Smooth muscle cell (in vitro differentiated cells): ENCODE measurements around the gene LIMCH1. TPM values are rescaled to one million over a fixed set of nuclear protein-coding genes. Genes with fewer than 3 reads are reported as not detected.

Experiments used
- DNase-seq: peaks from one replicate; lab custom pipeline; 2025; ENCODE audit not compliant: unreplicated experiment; lab: John Stamatoyannopoulos, UW
- H2AFZ ChIP-seq: fragments of 200-600 bp; sonication (generic); 2 replicates; pipeline ENCODE4 v1.6.0; 2016; ENCODE audit warnings: antibody characterized with exemption, low read depth, mild to moderate bottlenecking
- H3F3A ChIP-seq: fragments of 200-600 bp; sonication (generic); 2 replicates; pipeline ENCODE4 v1.6.0; 2017; ENCODE audit warnings: antibody characterized with exemption, low read depth
- H3K27ac ChIP-seq: fragments of 200-600 bp; sonication (generic); 2 replicates; pipeline ENCODE4 v1.5.1; 2016; ENCODE audit warnings: low read depth, mild to moderate bottlenecking
- H3K27me3 ChIP-seq: fragments of 200-600 bp; sonication (generic); 2 replicates; pipeline ENCODE4 v1.6.1; 2016; ENCODE audit warnings: low read depth, mild to moderate bottlenecking
- H3K36me3 ChIP-seq: fragments of 200-600 bp; sonication (generic); 2 replicates; pipeline ENCODE4 v1.5.1; 2016; ENCODE audit warnings: low read depth
- H3K4me1 ChIP-seq: fragments of 200-600 bp; sonication (generic); 2 replicates; pipeline ENCODE4 v1.5.1; 2016; ENCODE audit warnings: low read depth
- H3K4me2 ChIP-seq: fragments of 200-600 bp; sonication (generic); 2 replicates; pipeline ENCODE4 v1.6.0; 2016; ENCODE audit warnings: mild to moderate bottlenecking
- H3K4me3 ChIP-seq: fragments of 200-600 bp; sonication (generic); 2 replicates; pipeline ENCODE4 v1.5.1; 2016; ENCODE audit warnings: mild to moderate bottlenecking
- H3K79me2 ChIP-seq: fragments of 200-600 bp; sonication (generic); 2 replicates; pipeline ENCODE4 v1.6.0; 2016; ENCODE audit warnings: low read depth, mild to moderate bottlenecking
- H3K9ac ChIP-seq: fragments of 200-600 bp; sonication (generic); 2 replicates; pipeline ENCODE4 v1.6.0; 2016; ENCODE audit warnings: low read depth
- H3K9me3 ChIP-seq: fragments of 200-600 bp; sonication (generic); replicated peaks from 2 replicates; pipeline ENCODE4 v1.5.1; 2016; ENCODE audit warnings: low read depth
- H4K20me1 ChIP-seq: fragments of 200-600 bp; sonication (generic); 2 replicates; pipeline ENCODE4 v1.6.0; 2016; ENCODE audit warnings: low read depth
- WGBS: methylation state at CpG from one replicate; pipeline ENCODE4 v1.1.7; 2016; ENCODE audit warnings: low lambda C conversion rate; 5-methylcytosine and 5-hydroxymethylcytosine counted together
- polyA plus RNA-seq: library from polyadenylated mRNA; unstranded; fragments of >200 nt; fragmentation: Nextera tagmentation; extraction: Ambion mirVana; gene quantifications from 2 replicates; pipeline ENCODE4 v1.2.1, GENCODE V29; 2016
- total RNA-seq: library from RNA; depleted of rRNA; stranded (reverse); fragments of >200 nt; gene quantifications from 2 replicates; pipeline ENCODE4 v1.2.3, GENCODE V29; 2014
- TF ChIP-seq, protein P1 (sequence below): fragments of 200-600 bp; sonication (generic); IDR thresholded peaks from 2 replicates; pipeline ENCODE4 v1.5.1; 2017; ENCODE audit warnings: borderline replicate concordance, mild to moderate bottlenecking, antibody characterized with exemption; ENCODE audit not compliant: insufficient read depth, poor library complexity, severe bottlenecking

LIMCH1 gene
- total and polyA plus RNA-seq, 2 experiments from 2014 or later = 2.6 to 7.6 TPM

DNA sequence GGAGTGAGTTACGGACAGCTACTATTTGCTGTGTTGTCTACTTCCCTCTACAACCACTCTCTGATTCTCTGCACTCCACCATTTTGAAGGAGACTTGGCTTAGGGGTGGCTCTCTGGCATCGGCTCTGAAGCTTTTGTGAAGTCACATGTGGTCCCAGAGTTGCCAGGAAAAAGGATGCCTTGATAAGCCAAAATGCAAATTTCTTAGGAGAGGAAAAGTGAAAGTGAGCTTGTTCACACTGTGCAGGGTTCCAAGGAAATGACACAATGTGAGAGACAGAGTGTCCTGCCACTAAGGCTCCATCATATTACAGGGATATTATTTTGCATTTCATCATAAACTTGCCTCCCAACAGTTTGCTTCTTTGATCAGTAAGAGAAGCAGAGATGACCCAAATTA, 203.4 kb downstream of the LIMCH1 start:
- WGBS = 67% methylated on average over 2 of the region's 2 CpGs
- Histone ChIP-seq H3K79me2 (no peaks in the 10 kb centered on the region), H3F3A (no peaks in the 10 kb centered on the region), H3K4me2 (no peak overlapping the region), H2AFZ (no peak overlapping the region), H3K9ac (no peak overlapping the region), H3K27ac (no peak overlapping the region), H3K27me3 (peaks cover 79% of the 10 kb centered on the region), H4K20me1 (no peaks in the 10 kb centered on the region), H3K4me3 (no peak overlapping the region), H3K4me1 (no peaks in the 10 kb centered on the region), H3K36me3 (no peaks in the 10 kb centered on the region), H3K9me3 (no peaks in the 10 kb centered on the region)
- TF ChIP-seq, protein P1, sequence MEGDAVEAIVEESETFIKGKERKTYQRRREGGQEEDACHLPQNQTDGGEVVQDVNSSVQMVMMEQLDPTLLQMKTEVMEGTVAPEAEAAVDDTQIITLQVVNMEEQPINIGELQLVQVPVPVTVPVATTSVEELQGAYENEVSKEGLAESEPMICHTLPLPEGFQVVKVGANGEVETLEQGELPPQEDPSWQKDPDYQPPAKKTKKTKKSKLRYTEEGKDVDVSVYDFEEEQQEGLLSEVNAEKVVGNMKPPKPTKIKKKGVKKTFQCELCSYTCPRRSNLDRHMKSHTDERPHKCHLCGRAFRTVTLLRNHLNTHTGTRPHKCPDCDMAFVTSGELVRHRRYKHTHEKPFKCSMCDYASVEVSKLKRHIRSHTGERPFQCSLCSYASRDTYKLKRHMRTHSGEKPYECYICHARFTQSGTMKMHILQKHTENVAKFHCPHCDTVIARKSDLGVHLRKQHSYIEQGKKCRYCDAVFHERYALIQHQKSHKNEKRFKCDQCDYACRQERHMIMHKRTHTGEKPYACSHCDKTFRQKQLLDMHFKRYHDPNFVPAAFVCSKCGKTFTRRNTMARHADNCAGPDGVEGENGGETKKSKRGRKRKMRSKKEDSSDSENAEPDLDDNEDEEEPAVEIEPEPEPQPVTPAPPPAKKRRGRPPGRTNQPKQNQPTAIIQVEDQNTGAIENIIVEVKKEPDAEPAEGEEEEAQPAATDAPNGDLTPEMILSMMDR = no peak
- no peak for DNase-seq

DNA sequence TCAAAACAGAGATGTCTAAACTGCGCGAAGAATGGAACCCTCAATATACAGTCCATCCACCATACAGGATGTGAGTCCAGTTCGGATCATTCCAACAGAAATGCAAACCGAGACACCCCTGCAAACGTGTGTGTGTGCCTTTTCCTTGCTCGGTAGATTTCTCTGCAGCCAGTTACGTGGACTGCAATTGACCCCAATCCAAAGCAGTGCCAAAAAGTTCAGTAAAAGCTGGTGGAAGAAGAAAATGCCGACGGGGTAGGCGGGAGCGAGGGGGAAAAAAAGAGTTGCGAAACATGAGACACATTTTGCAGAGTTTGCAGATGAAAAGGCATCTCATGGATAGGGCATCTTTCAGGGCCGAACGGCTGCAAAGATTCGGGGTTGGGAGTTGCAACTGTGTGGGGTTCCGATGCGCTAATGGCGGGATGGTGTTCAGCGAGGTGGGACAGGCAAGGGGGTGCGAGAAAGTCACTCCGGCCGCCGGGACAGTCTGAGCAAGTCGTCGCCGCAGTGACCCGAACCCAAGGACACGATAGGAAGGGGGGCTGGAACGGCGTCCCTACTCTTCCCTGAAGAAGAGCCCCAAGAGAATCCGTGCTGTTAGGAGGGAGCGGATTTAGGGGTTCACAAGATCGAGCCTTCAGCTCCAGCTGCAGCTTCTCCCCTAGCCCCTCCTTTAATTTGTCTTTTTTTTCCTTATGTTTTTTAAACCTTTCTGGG, 206.8 kb downstream of the LIMCH1 start:
- no peaks in the 10 kb centered on the region for H3F3A ChIP-seq
- TF ChIP-seq, protein P1 = no peak
- no peaks in the 10 kb centered on the region for H3K79me2 ChIP-seq
- H4K20me1 ChIP-seq = no peaks in the 10 kb centered on the region
- 21% methylated on average over 33 of the region's 33 CpGs for WGBS
- H3K27ac ChIP-seq = no peak overlapping the region
- H3K27me3 ChIP-seq = peaks cover 100% of the 10 kb centered on the region
- no peaks in the 10 kb centered on the region for H3K9me3 ChIP-seq
- no peak overlapping the region for H3K4me2 ChIP-seq
- DNase-seq = no peak
- H3K4me1 ChIP-seq = peaks cover 4% of the 10 kb centered on the region
- no peak overlapping the region for H3K9ac ChIP-seq
- no peak overlapping the region for H3K4me3 ChIP-seq
- H3K36me3 ChIP-seq = no peaks in the 10 kb centered on the region
- no peak overlapping the region for H2AFZ ChIP-seq

DNA sequence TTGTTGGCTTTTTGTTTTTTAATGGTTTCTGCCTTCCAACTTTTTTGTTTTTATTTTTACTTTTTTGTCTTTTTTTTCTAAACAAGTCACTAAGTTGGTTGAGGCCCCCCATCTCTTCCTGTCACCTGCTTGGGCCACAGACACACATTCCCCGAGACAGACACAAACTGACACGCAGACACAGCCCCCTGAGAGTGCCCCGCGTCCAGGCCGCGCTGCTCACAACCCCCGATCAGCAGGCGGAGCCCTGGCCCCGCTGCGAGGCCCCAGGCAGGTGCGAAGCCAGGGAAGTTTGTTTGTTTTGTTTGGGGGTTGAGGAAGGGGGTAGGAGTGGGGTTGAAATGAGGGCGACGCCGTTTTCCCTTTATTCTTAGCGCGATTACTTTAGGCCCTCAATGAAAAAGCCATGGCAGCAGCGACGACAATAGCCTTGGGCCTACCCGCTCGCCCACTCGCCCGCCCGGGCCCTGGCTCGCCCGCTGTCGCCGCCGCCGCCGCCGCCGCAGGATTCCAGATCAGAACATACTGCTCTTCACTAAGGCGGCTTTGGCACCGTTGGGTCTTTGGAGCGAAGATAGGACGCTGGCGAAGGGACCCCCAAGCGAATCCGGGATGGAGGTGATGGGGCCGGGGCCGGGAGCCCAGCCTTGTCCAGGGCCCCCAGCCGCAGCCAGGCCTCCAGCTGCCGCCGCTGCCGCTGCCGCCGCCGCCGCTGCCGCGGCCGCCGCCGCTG, 207.5 kb downstream of the LIMCH1 start:
- no peak overlapping the region for H2AFZ ChIP-seq
- H3K4me2 ChIP-seq = no peak overlapping the region

More for the DNA sequence above, 207.5 kb downstream of the LIMCH1 start:
- no peaks in the 10 kb centered on the region for H3K79me2 ChIP-seq
- H3K36me3 ChIP-seq = no peaks in the 10 kb centered on the region
- TF ChIP-seq, protein P1 = no peak
- H3K4me3 ChIP-seq = no peak overlapping the region
- no peak overlapping the region for H3K27ac ChIP-seq
- H4K20me1 ChIP-seq = no peaks in the 10 kb centered on the region
- H3K4me1 ChIP-seq = peaks cover 11% of the 10 kb centered on the region
- H3K9ac ChIP-seq = no peak overlapping the region
- no peaks in the 10 kb centered on the region for H3K9me3 ChIP-seq
- DNase-seq = no peak
- 5% methylated on average over 39 of the region's 54 CpGs for WGBS
- H3K27me3 ChIP-seq = peaks cover 100% of the 10 kb centered on the region
- H3F3A ChIP-seq = no peaks in the 10 kb centered on the region
